Coronary artery (tissue), 2 donors: ENCODE results near the gene ESPN.

Experiments used
- DNase-seq: peaks from one replicate; pipeline ENCODE4 v3.0.0-alpha.2; 2017; ENCODE audit warnings: low spot score
- H3K27ac ChIP-seq, 2 donors: fragments of 200-600 bp; sonication (generic); one replicate each; pipeline ENCODE4 v1.5.1; 2016 to 2019
- H3K4me3 ChIP-seq: fragments of 200-600 bp; sonication (generic); 2 replicates; pipeline ENCODE4 v1.5.1; 2016; ENCODE audit warnings: mild to moderate bottlenecking, moderate library complexity
- TF ChIP-seq, protein P1 (sequence below): fragments of 200-600 bp; sonication (generic); IDR thresholded peaks from one replicate; pipeline ENCODE4 v1.5.1; 2019; ENCODE audit warnings: antibody characterized with exemption

The ESPN gene

DNA sequence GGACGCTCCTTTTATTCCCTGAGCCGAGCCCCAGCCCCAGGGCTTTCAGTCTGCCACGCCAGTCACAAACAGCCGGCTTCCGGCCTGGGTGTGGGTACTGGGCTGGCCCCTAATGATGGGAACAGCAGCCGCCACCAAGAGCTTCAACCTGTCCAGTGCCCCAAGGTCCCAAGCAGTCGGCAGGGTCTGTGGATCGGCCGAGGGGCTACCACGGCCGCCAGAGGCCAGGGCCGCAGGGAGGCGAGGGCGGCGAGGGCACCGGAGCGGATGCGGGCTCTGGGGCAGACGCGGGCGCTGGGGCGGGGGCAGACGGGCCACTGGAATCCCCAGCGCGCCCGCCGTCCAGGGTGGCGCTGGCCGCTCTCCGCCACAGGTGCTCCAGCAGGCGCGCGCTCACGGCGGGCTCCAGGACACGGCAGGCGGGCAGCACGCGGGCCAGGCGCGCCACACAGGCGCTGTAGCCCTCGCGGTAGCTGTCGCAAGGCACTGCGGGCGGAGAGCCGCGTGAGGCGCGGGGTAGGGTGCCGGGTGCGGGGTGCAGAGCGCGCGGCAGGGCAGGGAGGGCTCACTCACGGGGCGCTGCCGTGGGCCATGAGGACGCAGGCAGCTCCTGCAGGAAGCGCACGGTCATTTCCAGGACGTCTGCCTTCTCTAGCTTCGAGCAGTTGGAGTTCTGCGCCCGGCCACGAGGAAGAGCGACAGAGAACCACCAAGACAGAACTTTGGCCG, 5.7 kb upstream of the ESPN start:
- H3K27ac ChIP-seq: no peak overlapping the region
- TF ChIP-seq, protein P1, sequence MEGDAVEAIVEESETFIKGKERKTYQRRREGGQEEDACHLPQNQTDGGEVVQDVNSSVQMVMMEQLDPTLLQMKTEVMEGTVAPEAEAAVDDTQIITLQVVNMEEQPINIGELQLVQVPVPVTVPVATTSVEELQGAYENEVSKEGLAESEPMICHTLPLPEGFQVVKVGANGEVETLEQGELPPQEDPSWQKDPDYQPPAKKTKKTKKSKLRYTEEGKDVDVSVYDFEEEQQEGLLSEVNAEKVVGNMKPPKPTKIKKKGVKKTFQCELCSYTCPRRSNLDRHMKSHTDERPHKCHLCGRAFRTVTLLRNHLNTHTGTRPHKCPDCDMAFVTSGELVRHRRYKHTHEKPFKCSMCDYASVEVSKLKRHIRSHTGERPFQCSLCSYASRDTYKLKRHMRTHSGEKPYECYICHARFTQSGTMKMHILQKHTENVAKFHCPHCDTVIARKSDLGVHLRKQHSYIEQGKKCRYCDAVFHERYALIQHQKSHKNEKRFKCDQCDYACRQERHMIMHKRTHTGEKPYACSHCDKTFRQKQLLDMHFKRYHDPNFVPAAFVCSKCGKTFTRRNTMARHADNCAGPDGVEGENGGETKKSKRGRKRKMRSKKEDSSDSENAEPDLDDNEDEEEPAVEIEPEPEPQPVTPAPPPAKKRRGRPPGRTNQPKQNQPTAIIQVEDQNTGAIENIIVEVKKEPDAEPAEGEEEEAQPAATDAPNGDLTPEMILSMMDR: no peak
- DNase-seq: no peak
- H3K4me3 ChIP-seq: peak overlapping the region; percentile 65

DNA sequence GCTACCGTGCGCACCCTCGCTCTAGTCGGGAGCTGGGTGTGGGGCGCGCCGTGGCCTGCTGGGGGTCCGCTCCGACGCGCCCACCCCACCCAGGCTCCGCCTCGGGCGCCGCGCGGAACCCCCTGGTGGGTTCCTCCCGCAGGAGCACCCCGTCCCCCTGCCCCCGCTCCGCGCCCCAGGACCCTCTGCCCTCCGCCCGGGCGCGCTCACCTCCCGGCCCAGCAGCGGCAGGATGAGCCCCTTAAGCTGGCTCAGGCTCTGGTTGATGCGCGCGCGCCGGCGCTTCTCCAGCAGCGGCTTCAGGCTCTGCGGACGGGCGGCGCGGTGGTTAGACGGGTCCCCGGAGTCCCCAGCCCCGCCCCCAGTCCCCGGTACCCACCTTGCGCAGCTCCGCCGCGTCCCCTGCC, 5.2 kb upstream of the ESPN start:
- DNase-seq: no peak
- TF ChIP-seq, protein P1: no peak
- peak overlapping the region; percentile 65 for H3K4me3 ChIP-seq
- H3K27ac ChIP-seq: no peak overlapping the region

DNA sequence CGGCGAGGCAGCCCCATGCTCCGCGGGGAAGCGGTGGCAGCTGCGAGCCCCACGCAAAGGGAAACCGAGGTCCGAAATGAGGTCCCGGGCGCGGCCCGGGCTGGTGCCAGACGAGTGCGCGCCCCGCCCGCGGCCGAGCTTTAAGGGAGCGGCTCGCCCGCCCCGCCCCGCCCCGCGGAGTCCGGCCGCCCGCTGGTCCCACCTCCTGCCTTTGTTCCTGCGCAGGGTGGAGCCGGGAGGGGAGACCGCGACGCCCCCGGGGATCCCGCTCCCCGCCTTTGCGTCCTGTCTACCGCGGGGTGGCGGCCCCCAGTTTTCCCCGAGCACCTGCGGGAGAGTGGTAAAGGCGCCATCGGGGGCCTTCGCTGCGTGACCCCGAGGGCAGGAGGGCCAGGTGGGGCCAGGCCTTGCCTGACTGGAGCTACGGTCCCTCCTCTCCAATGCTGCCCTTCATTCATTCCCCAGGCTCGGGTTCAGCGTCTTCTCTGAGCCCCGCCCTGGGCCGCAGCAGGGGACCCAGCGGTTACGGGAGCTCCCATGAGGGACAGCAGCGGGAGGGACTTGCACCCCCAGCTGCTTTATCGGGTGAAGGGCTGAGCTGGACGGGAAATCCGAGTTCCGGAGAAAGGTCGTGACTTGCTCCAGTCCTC, 4.6 kb upstream of the ESPN start, which contains the start of gene HES2:
Gene HES2 (minus strand): TSS at position 116 of the 650 bp plus-strand sequence. CDS start 99 bp downstream, at position 17.
- H3K27ac ChIP-seq: no peak within 1 kb of the TSS
- no peak for DNase-seq
- TF ChIP-seq, protein P1: no peak
- H3K4me3 ChIP-seq: peak within 1 kb of the TSS; percentile 65

DNA sequence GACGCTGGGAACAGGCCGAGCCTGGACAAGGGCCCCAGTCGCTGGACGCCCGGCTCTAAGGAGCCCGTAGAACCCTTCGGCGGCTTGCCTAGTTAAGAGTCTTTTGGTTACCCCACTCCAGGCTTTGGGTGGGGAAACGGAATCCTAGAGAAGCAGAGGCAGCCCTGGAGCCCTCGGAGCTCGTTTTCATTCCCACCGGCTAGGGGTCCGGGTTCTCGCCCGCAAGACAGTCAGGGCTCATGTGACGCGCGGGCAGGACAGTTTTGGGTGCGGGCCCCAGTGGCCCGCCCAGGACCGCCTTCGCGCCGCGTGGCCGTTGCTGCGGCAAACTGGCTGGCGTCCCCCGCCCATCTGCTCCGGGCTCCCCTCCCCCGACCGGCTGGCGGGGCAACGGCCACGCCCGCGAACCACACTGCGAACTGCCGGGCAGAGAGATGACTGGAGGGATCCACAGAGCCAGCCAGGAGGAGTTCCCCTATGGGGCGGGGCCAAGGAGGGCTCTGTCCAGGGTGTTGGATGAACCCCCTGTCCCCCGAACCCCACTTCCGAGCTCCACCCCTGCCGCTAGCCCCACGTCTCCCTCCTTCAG, 4.0 kb upstream of the ESPN start:
- TF ChIP-seq, protein P1: no peak

DNA sequence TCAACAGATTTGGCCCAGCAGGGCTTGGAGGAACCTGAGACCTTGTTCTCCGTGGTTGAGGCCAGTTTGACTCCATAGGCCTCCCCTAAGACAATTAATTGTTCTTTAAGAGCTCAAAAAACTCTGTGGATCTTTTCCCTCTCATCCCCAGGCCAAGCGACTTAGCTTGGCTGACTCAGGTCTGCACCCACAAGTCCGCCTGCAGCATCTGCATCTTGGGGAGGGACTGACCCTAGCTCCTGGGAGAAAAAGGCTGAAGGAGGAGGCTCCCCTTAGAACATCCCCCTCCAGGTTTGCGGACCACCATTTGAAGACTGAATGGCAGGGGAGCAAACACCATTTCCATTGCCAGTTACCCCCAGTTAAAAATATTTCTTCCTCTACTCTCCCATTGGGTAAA, 3.3 kb upstream of the ESPN start:
- Histone ChIP-seq H3K27ac (no peak overlapping the region), H3K4me3 (no peak overlapping the region)
- TF ChIP-seq, protein P1: no peak
- no peak for DNase-seq

More for the DNA sequence above, 4.0 kb upstream of the ESPN start:
- H3K4me3 ChIP-seq: peak overlapping the region; percentile 65
- H3K27ac ChIP-seq: no peak overlapping the region
- DNase-seq: no peak

DNA sequence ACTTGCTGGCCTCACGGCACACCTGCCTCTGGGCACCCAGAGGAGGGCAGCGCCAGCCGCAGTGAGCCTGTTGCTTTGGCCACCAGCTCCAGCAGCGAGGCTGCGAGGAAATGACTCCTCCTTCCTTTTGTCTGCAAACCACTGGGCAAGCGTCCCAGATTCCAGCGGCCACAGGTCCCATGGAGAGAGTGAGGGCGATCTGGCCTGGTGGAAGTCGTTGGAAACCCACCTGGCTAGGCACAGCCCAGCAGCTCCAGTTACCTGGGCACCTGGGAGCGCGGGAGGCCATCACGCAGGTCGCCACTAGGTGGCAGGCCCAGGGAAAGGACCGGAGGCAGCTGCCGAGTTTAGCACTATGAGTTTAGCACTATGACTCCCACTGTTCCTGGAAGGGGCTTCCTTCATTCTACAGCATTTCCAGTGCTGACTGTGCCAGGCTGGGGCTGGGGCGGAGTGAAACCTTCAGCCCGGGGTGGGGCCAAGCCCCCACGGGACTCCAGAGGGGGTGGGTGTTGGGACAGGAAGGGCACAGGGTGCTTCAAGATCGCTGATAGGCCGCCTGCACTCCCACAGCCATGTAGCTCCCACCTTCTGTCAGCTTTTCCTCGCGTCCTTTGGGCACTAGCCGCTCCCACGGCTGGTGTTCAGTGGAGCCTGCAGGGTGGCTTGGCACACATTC, 1.1 kb upstream of the ESPN start:
- Histone ChIP-seq H3K27ac (no peak overlapping the region), H3K4me3 (peak overlapping the region; percentile 51)
- DNase-seq: no peak
- TF ChIP-seq, protein P1: no peak
